ENCODE measurements around the gene ST3GAL2.

The ST3GAL2 gene

GRCh38 chr16:70433458-70434103 is 5.3 kb downstream of the ST3GAL2 start:
- H3K9ac ChIP-seq (ENCODE audit: insufficient read length, low read depth): peak overlapping the region; percentile 39
- peaks cover 27% of the 10 kb centered on the region for H3K36me3 ChIP-seq (ENCODE audit: insufficient read depth, insufficient read length, low read length)
- no peak for TF ChIP-seq ZNF274 (IDR thresholded peaks at IDR 0.05; ENCODE audit: low read depth, low read length)
- no peak for TF ChIP-seq YY1 (IDR thresholded peaks at IDR 0.05; ENCODE audit: insufficient read depth, insufficient read length)
- no peak for TF ChIP-seq SUZ12 (IDR thresholded peaks at IDR 0.05; ENCODE audit: extremely low read depth, insufficient read depth, insufficient read length)
- H3K27me3 ChIP-seq (ENCODE audit: insufficient read depth, insufficient read length): no peaks in the 10 kb centered on the region
- H3K4me3 ChIP-seq (ENCODE audit: insufficient read length, low read depth): no peak overlapping the region
- no peaks in the 10 kb centered on the region for H3K9me3 ChIP-seq (ENCODE audit: insufficient read depth, low read length)
- H3K4me1 ChIP-seq (ENCODE audit: insufficient read depth, insufficient read length): peaks cover 39% of the 10 kb centered on the region
- no peak for DNase-seq (ENCODE audit: low read depth, low spot score)

- H3K9me3 ChIP-seq (ENCODE audit: insufficient read depth, low read length): no peaks in the 10 kb centered on the region
- H3K27me3 ChIP-seq (ENCODE audit: insufficient read depth, insufficient read length): no peaks in the 10 kb centered on the region
- H3K9ac ChIP-seq (ENCODE audit: insufficient read length, low read depth): peak overlapping the region; percentile 39
- no peak for DNase-seq (ENCODE audit: low read depth, low spot score)
- no peak overlapping the region for H3K4me3 ChIP-seq (ENCODE audit: insufficient read length, low read depth)
- peaks cover 42% of the 10 kb centered on the region for H3K4me1 ChIP-seq (ENCODE audit: insufficient read depth, insufficient read length)
- TF ChIP-seq SUZ12 (IDR thresholded peaks at IDR 0.05; ENCODE audit: extremely low read depth, insufficient read depth, insufficient read length): no peak
- no peak for TF ChIP-seq YY1 (IDR thresholded peaks at IDR 0.05; ENCODE audit: insufficient read depth, insufficient read length)
- TF ChIP-seq ZNF274 (IDR thresholded peaks at IDR 0.05; ENCODE audit: low read depth, low read length): no peak
- peaks cover 27% of the 10 kb centered on the region for H3K36me3 ChIP-seq (ENCODE audit: insufficient read depth, insufficient read length, low read length)
Observed at GRCh38 chr16:70432723-70433457, 6.0 kb downstream of the ST3GAL2 start.

GRCh38 chr16:70432356-70432722 is 6.6 kb downstream of the ST3GAL2 start:
- H3K4me1 ChIP-seq (ENCODE audit: insufficient read depth, insufficient read length): peaks cover 43% of the 10 kb centered on the region
- DNase-seq (ENCODE audit: low read depth, low spot score): no peak
- TF ChIP-seq SUZ12 (IDR thresholded peaks at IDR 0.05; ENCODE audit: extremely low read depth, insufficient read depth, insufficient read length) (no peak), ZNF274 (IDR thresholded peaks at IDR 0.05; ENCODE audit: low read depth, low read length) (no peak), YY1 (IDR thresholded peaks at IDR 0.05; ENCODE audit: insufficient read depth, insufficient read length) (no peak)
- no peaks in the 10 kb centered on the region for H3K27me3 ChIP-seq (ENCODE audit: insufficient read depth, insufficient read length)
- H3K4me3 ChIP-seq (ENCODE audit: insufficient read length, low read depth): no peak overlapping the region
- no peaks in the 10 kb centered on the region for H3K9me3 ChIP-seq (ENCODE audit: insufficient read depth, low read length)
- H3K36me3 ChIP-seq (ENCODE audit: insufficient read depth, insufficient read length, low read length): peaks cover 27% of the 10 kb centered on the region
- peak overlapping the region; percentile 39 for H3K9ac ChIP-seq (ENCODE audit: insufficient read length, low read depth)

- H3K36me3 ChIP-seq (ENCODE audit: insufficient read depth, insufficient read length, low read length): peaks cover 28% of the 10 kb centered on the region
- TF ChIP-seq ZNF274 (IDR thresholded peaks at IDR 0.05; ENCODE audit: low read depth, low read length): no peak
- TF ChIP-seq YY1 (IDR thresholded peaks at IDR 0.05; ENCODE audit: insufficient read depth, insufficient read length): no peak
- no peak for TF ChIP-seq SUZ12 (IDR thresholded peaks at IDR 0.05; ENCODE audit: extremely low read depth, insufficient read depth, insufficient read length)
- peak overlapping the region; percentile 79 for H3K9ac ChIP-seq (ENCODE audit: insufficient read length, low read depth)
- no peaks in the 10 kb centered on the region for H3K27me3 ChIP-seq (ENCODE audit: insufficient read depth, insufficient read length)
- H3K9me3 ChIP-seq (ENCODE audit: insufficient read depth, low read length): no peaks in the 10 kb centered on the region
- no peak overlapping the region for H3K4me3 ChIP-seq (ENCODE audit: insufficient read length, low read depth)
- peaks cover 43% of the 10 kb centered on the region for H3K4me1 ChIP-seq (ENCODE audit: insufficient read depth, insufficient read length)
- no peak for DNase-seq (ENCODE audit: low read depth, low spot score)
Observed at GRCh38 chr16:70430667-70431536, 8.0 kb downstream of the ST3GAL2 start.

GRCh38 chr16:70429888-70430666 is 8.8 kb downstream of the ST3GAL2 start:
- no peaks in the 10 kb centered on the region for H3K27me3 ChIP-seq (ENCODE audit: insufficient read depth, insufficient read length)
- H3K4me3 ChIP-seq (ENCODE audit: insufficient read length, low read depth): no peak overlapping the region
- no peak for DNase-seq (ENCODE audit: low read depth, low spot score)
- peaks cover 43% of the 10 kb centered on the region for H3K4me1 ChIP-seq (ENCODE audit: insufficient read depth, insufficient read length)
- H3K9me3 ChIP-seq (ENCODE audit: insufficient read depth, low read length): no peaks in the 10 kb centered on the region
- peak overlapping the region; percentile 79 for H3K9ac ChIP-seq (ENCODE audit: insufficient read length, low read depth)
- TF ChIP-seq YY1 (IDR thresholded peaks at IDR 0.05; ENCODE audit: insufficient read depth, insufficient read length) (no peak), SUZ12 (IDR thresholded peaks at IDR 0.05; ENCODE audit: extremely low read depth, insufficient read depth, insufficient read length) (no peak), ZNF274 (IDR thresholded peaks at IDR 0.05; ENCODE audit: low read depth, low read length) (no peak)
- H3K36me3 ChIP-seq (ENCODE audit: insufficient read depth, insufficient read length, low read length): peaks cover 34% of the 10 kb centered on the region

- no peaks in the 10 kb centered on the region for H3K27me3 ChIP-seq (ENCODE audit: insufficient read depth, insufficient read length)
- peak; percentile 59 for DNase-seq (ENCODE audit: low read depth, low spot score)
- H3K4me1 ChIP-seq (ENCODE audit: insufficient read depth, insufficient read length): peaks cover 29% of the 10 kb centered on the region
- H3K9ac ChIP-seq (ENCODE audit: insufficient read length, low read depth): peak overlapping the region; percentile 70
- no peaks in the 10 kb centered on the region for H3K9me3 ChIP-seq (ENCODE audit: insufficient read depth, low read length)
- H3K4me3 ChIP-seq (ENCODE audit: insufficient read length, low read depth): no peak overlapping the region
- H3K36me3 ChIP-seq (ENCODE audit: insufficient read depth, insufficient read length, low read length): peaks cover 25% of the 10 kb centered on the region
- no peak for TF ChIP-seq ZNF274 (IDR thresholded peaks at IDR 0.05; ENCODE audit: low read depth, low read length)
- no peak for TF ChIP-seq SUZ12 (IDR thresholded peaks at IDR 0.05; ENCODE audit: extremely low read depth, insufficient read depth, insufficient read length)
- peak; percentile 10 for TF ChIP-seq YY1 (IDR thresholded peaks at IDR 0.05; ENCODE audit: insufficient read depth, insufficient read length)
Observed at GRCh38 chr16:70428178-70428998, 10.5 kb downstream of the ST3GAL2 start.
